Lower leg skin (tissue), 4 donors: ENCODE measurements around the gene BACE1. TPM values are rescaled to one million over a fixed set of nuclear protein-coding genes. Genes with fewer than 3 reads are reported as not detected.

ENCODE experiments used
- DNase-seq, 2 donors: peaks; one replicate each; pipeline ENCODE4 v3.0.0-alpha.2; 2019; ENCODE audit warnings: low spot score in 2 of 2
- H3K4me3 ChIP-seq: fragments of 200-600 bp; sonication (generic); 2 replicates; pipeline ENCODE4 v1.5.1; 2017; ENCODE audit warnings: mild to moderate bottlenecking, low read depth; ENCODE audit not compliant: poor library complexity, severe bottlenecking
- POLR2A ChIP-seq, 2 donors: fragments of 450-650 bp; IDR thresholded peaks; one replicate each; pipeline ENCODE4 v1.6.1; 2016 to 2017; ENCODE audit warnings: antibody characterized with exemption in 2 of 2, mild to moderate bottlenecking in 1 of 2, moderate library complexity in 1 of 2
- WGBS, 2 donors: methylation state at CpG; one replicate each; pipeline ENCODE4 v1.1.5; 2018; 5-methylcytosine and 5-hydroxymethylcytosine counted together
- intact Hi-C: fragments of 100-400 bp; cut with DNase I; formaldehyde crosslinking; loops from one replicate; pipeline ENCODE4 v1.15.0; 2023; ENCODE audit warnings: low total_unique reads
- total RNA-seq, 4 donors: library from RNA; depleted of rRNA; stranded (reverse); fragments of >200 nt; gene quantifications; one replicate each; pipeline ENCODE4 v1.1.0, GENCODE V29; 2016
- TF ChIP-seq, protein P1 (sequence below), 3 donors: fragments of 450-650 bp; IDR thresholded peaks; one replicate each; pipeline ENCODE4 v1.5.1; 2016; ENCODE audit warnings: antibody characterized with exemption in 3 of 3, mild to moderate bottlenecking in 3 of 3, moderate library complexity in 2 of 3

BACE1 gene
- total RNA-seq, 4 donors from 2014 or later, result 9.1 to 31.6 (median 19.1) TPM

GRCh38 chr11:117251506-117251905, 64.5 kb downstream of the BACE1 start:
- no peak for TF ChIP-seq POLR2A (IDR thresholded peaks at IDR 0.05)
- TF ChIP-seq, protein P1, sequence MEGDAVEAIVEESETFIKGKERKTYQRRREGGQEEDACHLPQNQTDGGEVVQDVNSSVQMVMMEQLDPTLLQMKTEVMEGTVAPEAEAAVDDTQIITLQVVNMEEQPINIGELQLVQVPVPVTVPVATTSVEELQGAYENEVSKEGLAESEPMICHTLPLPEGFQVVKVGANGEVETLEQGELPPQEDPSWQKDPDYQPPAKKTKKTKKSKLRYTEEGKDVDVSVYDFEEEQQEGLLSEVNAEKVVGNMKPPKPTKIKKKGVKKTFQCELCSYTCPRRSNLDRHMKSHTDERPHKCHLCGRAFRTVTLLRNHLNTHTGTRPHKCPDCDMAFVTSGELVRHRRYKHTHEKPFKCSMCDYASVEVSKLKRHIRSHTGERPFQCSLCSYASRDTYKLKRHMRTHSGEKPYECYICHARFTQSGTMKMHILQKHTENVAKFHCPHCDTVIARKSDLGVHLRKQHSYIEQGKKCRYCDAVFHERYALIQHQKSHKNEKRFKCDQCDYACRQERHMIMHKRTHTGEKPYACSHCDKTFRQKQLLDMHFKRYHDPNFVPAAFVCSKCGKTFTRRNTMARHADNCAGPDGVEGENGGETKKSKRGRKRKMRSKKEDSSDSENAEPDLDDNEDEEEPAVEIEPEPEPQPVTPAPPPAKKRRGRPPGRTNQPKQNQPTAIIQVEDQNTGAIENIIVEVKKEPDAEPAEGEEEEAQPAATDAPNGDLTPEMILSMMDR (IDR thresholded peaks at IDR 0.05), result no peak
- no peak for DNase-seq
- no peak overlapping the region for H3K4me3 ChIP-seq
- 92 to 96% methylated on average over 9 to 10 of the region's 10 CpGs for WGBS, 2 donors
- intact Hi-C loops, result no loop called here

- 94 to 95% methylated on average over 4 of the region's 4 CpGs for WGBS, 2 donors
- H3K4me3 ChIP-seq, result no peak overlapping the region
- TF ChIP-seq POLR2A (IDR thresholded peaks at IDR 0.05), result no peak
- TF ChIP-seq, protein P1 (IDR thresholded peaks at IDR 0.05), result no peak
- intact Hi-C loops, result no loop called here
- no peak for DNase-seq
Observed at GRCh38 chr11:117249571-117249970, 66.5 kb downstream of the BACE1 start.

DNA sequence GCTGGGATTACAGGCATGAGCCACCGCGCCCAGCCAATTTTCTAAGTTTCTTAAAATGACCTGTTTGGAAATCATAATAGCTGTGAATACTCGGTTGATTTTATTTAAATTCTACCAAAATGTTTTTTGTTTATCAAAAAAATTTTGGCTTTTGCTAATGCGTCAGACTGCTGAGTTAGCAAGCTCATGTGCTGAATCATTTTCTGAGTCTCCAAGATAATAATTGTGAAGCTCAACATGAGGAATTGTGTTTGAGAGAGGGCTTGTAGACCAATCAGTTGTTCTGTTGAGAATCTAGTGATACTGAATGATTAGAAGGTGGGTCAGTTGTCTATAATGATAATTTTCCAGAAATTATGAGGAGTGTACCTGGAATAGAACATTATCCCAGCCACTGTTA, 67.7 kb downstream of the BACE1 start:
- intact Hi-C loops, result no loop called here
- DNase-seq, result no peak
- WGBS, 2 donors, result 96% methylated on average over 4 of the region's 4 CpGs
- TF ChIP-seq POLR2A (IDR thresholded peaks at IDR 0.05), result no peak
- TF ChIP-seq, protein P1 (IDR thresholded peaks at IDR 0.05), result no peak
- H3K4me3 ChIP-seq, result no peak overlapping the region

GRCh38 chr11:117239295-117239694, 76.8 kb downstream of the BACE1 start:
- H3K4me3 ChIP-seq, result no peak overlapping the region
- TF ChIP-seq, protein P1 (IDR thresholded peaks at IDR 0.05), result no peak
- TF ChIP-seq POLR2A (IDR thresholded peaks at IDR 0.05), result no peak
- no peak for DNase-seq
- WGBS, 2 donors, result 86 to 89% methylated on average over 6 of the region's 6 CpGs
- intact Hi-C loops, result no loop called here

DNA sequence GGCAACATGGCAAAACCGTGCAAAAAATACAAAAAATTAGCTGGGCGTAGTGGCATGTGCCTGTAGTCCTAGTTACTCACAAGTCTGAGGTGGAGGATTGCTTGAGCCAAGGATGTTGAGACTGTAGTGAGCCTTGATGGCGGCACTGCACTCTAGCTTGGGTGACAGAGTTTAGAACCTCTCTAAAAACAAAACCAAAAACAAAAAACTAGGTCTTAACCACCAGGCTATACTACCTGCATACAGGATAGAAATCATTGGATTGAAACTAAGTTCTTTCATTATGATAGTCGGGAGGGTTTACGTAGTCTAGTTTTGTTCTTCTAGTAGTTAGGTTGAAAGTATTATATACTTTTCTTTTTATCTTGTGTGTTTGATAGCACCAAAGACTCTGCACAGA, 77.8 kb downstream of the BACE1 start:
- no peak for TF ChIP-seq POLR2A (IDR thresholded peaks at IDR 0.05)
- TF ChIP-seq, protein P1 (IDR thresholded peaks at IDR 0.05), result no peak
- no peak overlapping the region for H3K4me3 ChIP-seq
- intact Hi-C loops, result no loop called here
- WGBS, 2 donors, result 90 to 97% methylated on average over 5 of the region's 5 CpGs
- no peak for DNase-seq

Other genes with a start within 250 kb of the BACE1 start
- gene SIK3, start 217.8 kb downstream of the BACE1 start, total RNA-seq, result 10 to 100 TPM; 26.7 to 37.5 (median 30.1) TPM
- 10 to 100 TPM; 49.1 to 72.4 (median 62.5) TPM for gene PAFAH1B2, start 172.0 kb downstream of the BACE1 start, total RNA-seq
- gene SIDT2, start 137.5 kb downstream of the BACE1 start, total RNA-seq, result 10 to 100 TPM; 38.4 to 49.4 (median 40.7) TPM
- gene TAGLN, start 116.9 kb downstream of the BACE1 start, total RNA-seq, result 100 to 1,000 TPM; 122 to 450 (median 233) TPM
- gene PCSK7, start 84.2 kb downstream of the BACE1 start, total RNA-seq, result 10 to 100 TPM; 37.6 to 83.2 (median 56.0) TPM
- gene RNF214, start 83.6 kb downstream of the BACE1 start, total RNA-seq, result 10 to 100 TPM in 1 of 4 donors, 1 to 10 TPM in 3; 7.4 to 11.3 (median 9.5) TPM
- gene BACE1-AS, start 24.9 kb downstream of the BACE1 start, total RNA-seq, result 1 to 10 TPM; 2.7 to 5.8 (median 4.2) TPM
- 10 to 100 TPM; 11.3 to 45.1 (median 15.2) TPM for gene CEP164, start 11.6 kb upstream of the BACE1 start, total RNA-seq